Stomach (tissue), 19 donors: Measurements from ENCODE around the gene GPRIN1. TPM values are rescaled to one million over a fixed set of nuclear protein-coding genes. Genes with fewer than 3 reads are reported as not detected.

Experiments
- DNase-seq, 2 donors: peaks; one replicate each; pipeline versions ENCODE4 v3.0.0 to v3.0.0-alpha.2; 2013 to 2019
- H3K27ac ChIP-seq, 5 donors: fragments of 200-600 bp in 4 of 5; sonication (generic) in 4 of 5; one replicate each; pipeline ENCODE4 v1.5.1; 2013 to 2019; ENCODE audit warnings: mild to moderate bottlenecking in 1 of 5, moderate library complexity in 1 of 5
- H3K27me3 ChIP-seq, 3 donors: fragments of 200-600 bp; sonication (generic); one replicate each; pipeline ENCODE4 v1.5.1; 2017 to 2019; ENCODE audit warnings: mixed run types in 1 of 3
- H3K36me3 ChIP-seq, 4 donors: fragments of 200-600 bp; sonication (generic); 1 replicate in 3 of 4; 2 replicates in 1 of 4; pipeline ENCODE4 v1.5.1; 2016 to 2019
- H3K4me1 ChIP-seq, 4 donors: fragments of 200-600 bp; sonication (generic); one replicate each; pipeline ENCODE4 v1.5.1; 2016 to 2019
- H3K4me3 ChIP-seq, 4 donors: fragments of 200-600 bp; sonication (generic) in 3 of 4; one replicate each; pipeline ENCODE4 v1.5.1; 2016 to 2019; ENCODE audit warnings: mild to moderate bottlenecking in 1 of 4
- H3K9me3 ChIP-seq, 4 donors: fragments of 200-600 bp; sonication (generic); one replicate each; pipeline ENCODE4 v1.5.1; 2016 to 2019
- EP300 ChIP-seq: sonication (generic); formaldehyde crosslinking; IDR thresholded peaks from one replicate; pipeline ENCODE4 v1.6.1; 2017; ENCODE audit warnings: antibody characterized with exemption
- POLR2A ChIP-seq, 4 donors: fragments of 450-650 bp; IDR thresholded peaks; one replicate each; pipeline ENCODE4 v1.6.1; 2016; ENCODE audit warnings: antibody characterized with exemption in 4 of 4, control low read depth in 2 of 4, mild to moderate bottlenecking in 1 of 4, moderate library complexity in 1 of 4
- POLR2AphosphoS5 ChIP-seq, 3 donors: sonication (generic); formaldehyde crosslinking; IDR thresholded peaks; one replicate each; pipeline ENCODE4 v1.6.1; 2016; ENCODE audit warnings: antibody characterized with exemption in 3 of 3
- WGBS, 5 donors: extraction: QIAGEN DNeasy Blood & Tissue Kit in 3 of 5; methylation state at CpG; one replicate each; pipeline versions ENCODE4 v1.1.5 to v1.1.7; 2013 to 2018; 5-methylcytosine and 5-hydroxymethylcytosine counted together
- intact Hi-C: fragments of 100-400 bp; cut with DNase I; formaldehyde crosslinking; loops from one replicate; pipeline ENCODE4 v1.15.1; 2023; ENCODE audit warnings: low total_unique reads
- long read RNA-seq, 10 donors: transcript quantifications; one replicate each; lab custom pipeline, GENCODE V29; 2026
- polyA plus RNA-seq, 3 donors: library from polyadenylated mRNA; stranded (reverse); fragments of 200-250 nt; gene quantifications; one replicate each; pipeline ENCODE4 v1.2.3, GENCODE V29; 2013
- total RNA-seq, 5 donors: library from RNA; depleted of rRNA; stranded (reverse); fragments of >200 nt; gene quantifications; one replicate each; pipeline versions ENCODE4 v1.1.0 to v1.2.3, GENCODE V29; 2014 to 2016
- TF ChIP-seq, protein P1 (sequence below), 7 experiments: fragments of 450-650 bp in 4 of 7; fragments of 200-600 bp in 3 of 7; sonication (generic) in 3 of 7; IDR thresholded peaks; one replicate each; pipeline ENCODE4 v1.5.1; 2016 to 2019; ENCODE audit warnings: antibody characterized with exemption in 7 of 7, control low read depth in 2 of 7, mild to moderate bottlenecking in 1 of 7
- donor health status: healthy with polysubstance abuse.
- donor health status: Bipolar disorder and iron deficiency.
- donor health status: healthy.

Gene GPRIN1
- total RNA-seq (1 to 10 TPM in 1 of 5 donors, under 1 TPM in 2, not detected in 2; 0.72 to 1.4 (median 0.92) TPM), polyA plus RNA-seq (under 1 TPM; 0.30 to 0.46 (median 0.37) TPM)
- long read RNA-seq, donor 1, full-length matches to known transcripts, result 1 of 12 reads
- long read RNA-seq, donor 1, partial matches to known transcripts, result 11 of 12 reads
- long read RNA-seq, donor 1, other reads (novel, unspliced or antisense), result 0 of 12 reads
- long read RNA-seq, donor 2, full-length matches to known transcripts, result 1 of 1 reads
- long read RNA-seq, donor 2, partial matches to known transcripts, result 0 of 1 reads
- long read RNA-seq, donor 2, other reads (novel, unspliced or antisense), result 0 of 1 reads
- long read RNA-seq, donor 3, result 0 reads
- long read RNA-seq, donor 4, result 0 reads
- long read RNA-seq, donor 5, full-length matches to known transcripts, result 1 of 1 reads
- long read RNA-seq, donor 5, partial matches to known transcripts, result 0 of 1 reads
- long read RNA-seq, donor 5, other reads (novel, unspliced or antisense), result 0 of 1 reads
- long read RNA-seq, donor 6, full-length matches to known transcripts, result 2 of 2 reads
- long read RNA-seq, donor 6, partial matches to known transcripts, result 0 of 2 reads
- long read RNA-seq, donor 6, other reads (novel, unspliced or antisense), result 0 of 2 reads
- long read RNA-seq, donor 7, result 0 reads
- long read RNA-seq, donor 8, full-length matches to known transcripts, result 2 of 2 reads
- long read RNA-seq, donor 8, partial matches to known transcripts, result 0 of 2 reads
- long read RNA-seq, donor 8, other reads (novel, unspliced or antisense), result 0 of 2 reads
- long read RNA-seq, donor 9, result 0 reads
- long read RNA-seq, donor 10, result 0 reads

DNA sequence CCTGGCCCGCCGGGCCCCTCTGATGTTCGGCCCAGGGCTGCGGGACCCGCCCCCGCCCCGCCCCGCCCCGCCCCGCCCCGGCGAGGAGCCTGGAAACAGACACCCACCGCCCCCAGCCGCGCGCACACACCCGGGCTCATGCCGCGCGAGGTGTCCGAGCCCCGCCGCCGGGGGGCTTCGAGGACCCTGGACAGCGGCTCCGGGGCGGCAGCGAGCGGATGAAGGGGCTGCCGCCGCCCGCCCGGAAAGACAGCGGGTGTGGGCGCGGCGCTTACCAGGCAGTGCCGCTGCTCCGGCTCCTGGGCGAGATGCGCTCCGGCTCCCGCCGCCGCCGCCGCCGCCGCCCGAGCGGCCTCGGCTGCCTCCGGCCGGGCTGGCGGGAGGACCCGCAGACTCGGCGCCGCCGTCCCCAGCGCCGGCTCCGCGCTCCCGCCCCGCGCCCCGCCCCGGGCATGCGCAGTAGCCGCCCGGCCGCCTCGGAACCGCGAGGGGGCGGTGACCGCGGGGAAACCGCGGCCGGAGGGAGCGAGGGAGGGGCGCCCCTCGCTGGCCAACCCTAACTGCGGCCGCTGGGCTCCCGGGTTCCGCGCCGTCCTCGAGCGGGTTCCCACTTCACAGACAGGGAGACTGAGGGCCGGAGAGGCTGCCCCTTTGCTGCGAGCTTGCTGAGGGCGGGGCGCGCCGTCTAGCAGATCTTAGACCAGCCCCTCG, at the start of gene GPRIN1:
TSS of gene GPRIN1 (minus strand) at position 433 of the 711 bp plus-strand sequence. CDS start 10,322 bp downstream, outside the sequence.
- DNase-seq, result peak; percentile 48 to 86
- intact Hi-C loops, result no loop called here
- no peak for TF ChIP-seq POLR2A (IDR thresholded peaks at IDR 0.05)
- TF ChIP-seq EP300, result no peak
- no peak for TF ChIP-seq POLR2AphosphoS5 (IDR thresholded peaks at IDR 0.05)
- TF ChIP-seq, protein P1, sequence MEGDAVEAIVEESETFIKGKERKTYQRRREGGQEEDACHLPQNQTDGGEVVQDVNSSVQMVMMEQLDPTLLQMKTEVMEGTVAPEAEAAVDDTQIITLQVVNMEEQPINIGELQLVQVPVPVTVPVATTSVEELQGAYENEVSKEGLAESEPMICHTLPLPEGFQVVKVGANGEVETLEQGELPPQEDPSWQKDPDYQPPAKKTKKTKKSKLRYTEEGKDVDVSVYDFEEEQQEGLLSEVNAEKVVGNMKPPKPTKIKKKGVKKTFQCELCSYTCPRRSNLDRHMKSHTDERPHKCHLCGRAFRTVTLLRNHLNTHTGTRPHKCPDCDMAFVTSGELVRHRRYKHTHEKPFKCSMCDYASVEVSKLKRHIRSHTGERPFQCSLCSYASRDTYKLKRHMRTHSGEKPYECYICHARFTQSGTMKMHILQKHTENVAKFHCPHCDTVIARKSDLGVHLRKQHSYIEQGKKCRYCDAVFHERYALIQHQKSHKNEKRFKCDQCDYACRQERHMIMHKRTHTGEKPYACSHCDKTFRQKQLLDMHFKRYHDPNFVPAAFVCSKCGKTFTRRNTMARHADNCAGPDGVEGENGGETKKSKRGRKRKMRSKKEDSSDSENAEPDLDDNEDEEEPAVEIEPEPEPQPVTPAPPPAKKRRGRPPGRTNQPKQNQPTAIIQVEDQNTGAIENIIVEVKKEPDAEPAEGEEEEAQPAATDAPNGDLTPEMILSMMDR (IDR thresholded peaks at IDR 0.05), result no peak
- WGBS, 5 donors, result 0 to 1% (median 1%) methylated on average over 24 to 99 of the region's 101 CpGs
- H3K27ac ChIP-seq, result peak within 1 kb of the TSS in 2 of 5 donors; percentile 29 to 38
- peak within 1 kb of the TSS; percentile 56 to 70 (median 66) for H3K4me3 ChIP-seq
- H3K27me3 ChIP-seq, result peaks cover 4 to 57% (median 28%) of the 10 kb centered on the region in 3 donors
- no peaks in the 10 kb centered on the region for H3K9me3 ChIP-seq
- H3K4me1 ChIP-seq, result peaks cover 5 to 27% (median 15%) of the 10 kb centered on the region in 4 donors
- no peaks in the 10 kb centered on the region for H3K36me3 ChIP-seq

DNA sequence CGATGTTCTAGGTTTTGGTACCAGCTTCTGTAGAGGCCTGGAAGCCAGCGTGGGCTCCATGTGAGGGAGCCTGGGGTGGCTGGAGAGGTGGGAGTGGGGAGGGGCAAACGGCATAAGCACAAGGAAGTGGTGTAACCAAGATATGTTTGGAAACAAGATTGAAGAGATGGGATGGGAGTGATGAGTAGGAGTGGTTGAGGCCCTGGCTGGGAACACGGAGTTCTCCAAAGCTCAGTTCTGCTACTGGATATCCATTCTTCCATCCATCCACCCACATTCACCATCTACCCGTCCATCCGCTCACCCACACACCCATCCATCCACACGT, 49.5 kb upstream of the GPRIN1 start:
- peak overlapping the region in 2 of 5 donors; percentile 11 to 57 for H3K27ac ChIP-seq
- H3K27me3 ChIP-seq, result peaks cover 0 to 34% (median 11%) of the 10 kb centered on the region in 3 donors
- no peaks in the 10 kb centered on the region for H3K9me3 ChIP-seq
- WGBS, 5 donors, result 72 to 82% (median 76%) methylated on average over 7 of the region's 7 CpGs
- DNase-seq, result no peak
- H3K36me3 ChIP-seq, result peaks cover 0 to 34% (median 34%) of the 10 kb centered on the region in 4 donors
- H3K4me1 ChIP-seq, result peaks cover 9 to 31% (median 26%) of the 10 kb centered on the region in 4 donors
- H3K4me3 ChIP-seq, result no peak overlapping the region
- intact Hi-C loops, result no loop called here
- TF ChIP-seq EP300, result no peak
- no peak for TF ChIP-seq POLR2AphosphoS5 (IDR thresholded peaks at IDR 0.05)
- TF ChIP-seq POLR2A (IDR thresholded peaks at IDR 0.05), result no peak
- TF ChIP-seq, protein P1 (IDR thresholded peaks at IDR 0.05), result no peak

DNA sequence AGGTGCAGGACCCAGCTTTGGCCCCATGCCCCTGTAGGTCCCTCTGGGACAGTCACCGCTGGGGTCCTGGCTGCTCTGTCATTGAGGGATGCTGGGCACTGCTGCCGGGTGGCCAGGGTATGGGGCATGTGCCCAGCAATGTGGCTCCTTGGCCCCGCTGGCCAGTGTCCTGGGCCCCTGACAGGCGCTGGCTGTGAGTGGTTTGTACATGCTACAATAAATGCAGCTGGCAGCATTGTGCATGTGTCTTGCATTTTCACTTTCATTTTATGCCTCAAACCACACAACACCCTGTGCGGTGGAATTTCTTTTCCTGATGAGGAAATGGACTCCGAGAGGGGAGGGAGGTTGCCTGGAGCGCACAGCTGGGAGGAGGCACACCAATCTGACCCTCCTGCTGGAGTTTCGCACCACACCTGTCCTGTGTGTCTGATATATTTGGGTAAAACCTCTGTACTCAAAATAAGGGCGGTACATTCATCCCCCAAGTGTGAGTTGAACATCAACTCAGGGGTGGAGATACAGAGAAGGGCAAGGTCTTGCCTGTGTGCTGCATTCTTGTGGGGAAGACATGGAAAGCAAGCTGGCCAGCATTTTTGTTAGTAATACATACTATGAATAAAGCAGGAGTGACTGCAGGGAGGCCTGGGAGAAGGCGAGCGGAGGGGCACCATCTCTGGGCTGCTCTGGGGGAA, 49.0 kb upstream of the GPRIN1 start:
- peak overlapping the region in 3 of 5 donors; percentile 11 to 57 (median 37) for H3K27ac ChIP-seq
- DNase-seq, result peak; percentile 35 to 57
- 36 to 56% (median 46%) methylated on average over 8 to 11 of the region's 11 CpGs for WGBS, 5 donors
- H3K36me3 ChIP-seq, result peaks cover 0 to 39% (median 39%) of the 10 kb centered on the region in 4 donors
- no peak for TF ChIP-seq POLR2A (IDR thresholded peaks at IDR 0.05)
- TF ChIP-seq, protein P1 (IDR thresholded peaks at IDR 0.05), result no peak
- peak in 1 of 3 donors; percentile 56 for TF ChIP-seq POLR2AphosphoS5 (IDR thresholded peaks at IDR 0.05)
- TF ChIP-seq EP300, result no peak
- H3K9me3 ChIP-seq, result no peaks in the 10 kb centered on the region
- peaks cover 9 to 34% (median 26%) of the 10 kb centered on the region in 4 donors for H3K4me1 ChIP-seq
- H3K27me3 ChIP-seq, result peaks cover 0 to 29% (median 7%) of the 10 kb centered on the region in 3 donors
- H3K4me3 ChIP-seq, result peak overlapping the region in 3 of 4 donors; percentile 12 to 31 (median 23)
- intact Hi-C loops, result no loop called here
